Transverse colon (tissue), 4 donors: Measurements from ENCODE around the gene C19orf18. TPM values are rescaled to one million over a fixed set of nuclear protein-coding genes. Genes with fewer than 3 reads are reported as not detected.

ENCODE experiments used
- DNase-seq: peaks from one replicate; pipeline ENCODE4 v3.0.0-alpha.2; 2019
- H3K27ac ChIP-seq, 4 donors: fragments of 200-600 bp; sonication (generic); 2 replicates each; pipeline ENCODE4 v1.5.1; 2016 to 2018; ENCODE audit warnings: inconsistent platforms in 4 of 4
- H3K27me3 ChIP-seq: fragments of 200-600 bp; sonication (generic); 2 replicates; pipeline ENCODE4 v1.5.1; 2017; ENCODE audit warnings: inconsistent platforms
- H3K36me3 ChIP-seq, 4 donors: fragments of 200-600 bp; sonication (generic); 2 replicates each; pipeline ENCODE4 v1.5.1; 2017 to 2019; ENCODE audit warnings: inconsistent platforms in 4 of 4
- H3K4me1 ChIP-seq, 4 donors: fragments of 200-600 bp; sonication (generic); 2 replicates each; pipeline ENCODE4 v1.5.1; 2017 to 2020; ENCODE audit warnings: inconsistent platforms in 4 of 4
- H3K4me3 ChIP-seq, 4 donors: fragments of 200-600 bp; sonication (generic); 1 replicate in 1 of 4; 2 replicates in 3 of 4; pipeline versions ENCODE4 v1.5.1 to v1.6.1; 2017 to 2019; ENCODE audit warnings: inconsistent platforms in 4 of 4
- H3K9me3 ChIP-seq, 2 donors: fragments of 200-600 bp; sonication (generic); 2 replicates each; pipeline ENCODE4 v1.5.1; 2017 to 2019; ENCODE audit warnings: inconsistent platforms in 2 of 2
- CTCF ChIP-seq, 5 experiments: fragments of 200-600 bp in 3 of 5; fragments of 450-650 bp in 2 of 5; sonication (generic) in 3 of 5; IDR thresholded peaks; 1 replicate in 2 of 5; 2 replicates in 3 of 5; pipeline ENCODE4 v1.5.1; 2016 to 2017; ENCODE audit warnings: antibody characterized with exemption in 5 of 5, inconsistent platforms in 3 of 5, mild to moderate bottlenecking in 2 of 5, moderate library complexity in 1 of 5
- EP300 ChIP-seq: sonication (generic); formaldehyde crosslinking; IDR thresholded peaks from one replicate; pipeline ENCODE4 v1.6.1; 2017; ENCODE audit warnings: antibody characterized with exemption, low read depth
- POLR2A ChIP-seq: fragments of 450-650 bp; IDR thresholded peaks from one replicate; pipeline ENCODE4 v1.6.1; 2016; ENCODE audit warnings: antibody characterized with exemption, mild to moderate bottlenecking, moderate library complexity
- POLR2AphosphoS5 ChIP-seq, 3 donors: sonication (generic); formaldehyde crosslinking; IDR thresholded peaks; one replicate each; pipeline ENCODE4 v1.6.1; 2016; ENCODE audit warnings: antibody characterized with exemption in 3 of 3
- WGBS, 2 donors: methylation state at CpG; one replicate each; pipeline ENCODE4 v1.1.5; 2018; ENCODE audit warnings: low coverage in 1 of 2; 5-methylcytosine and 5-hydroxymethylcytosine counted together
- in situ Hi-C, 4 donors: fragments of 200-750 bp; cut with MboI; loops; one replicate each; pipeline versions ENCODE4 v1.15.0 to v1.15.1; 2017; ENCODE audit warnings: low sequenced_read_pairs in 3 of 4, low pct_ligation_motif_present in 1 of 4, low pct_unique_long_range_greater_than_20kb in 1 of 4
- intact Hi-C: fragments of 100-400 bp; cut with DNase I; formaldehyde crosslinking; loops from one replicate; pipeline ENCODE4 v1.15.1; 2023; ENCODE audit warnings: low total_unique reads
- total RNA-seq, 4 donors: library from RNA; depleted of rRNA; stranded (reverse); fragments of >200 nt; gene quantifications; one replicate each; pipeline ENCODE4 v1.1.0, GENCODE V29; 2016

Gene C19orf18
- total RNA-seq: not detected

- intact Hi-C loops (no loop called here), in situ Hi-C loops (no loop called here)
- H3K4me1 ChIP-seq: no peaks in the 10 kb centered on the region
- no peaks in the 10 kb centered on the region for H3K27me3 ChIP-seq
- peaks cover 0 to 26% (median 11%) of the 10 kb centered on the region in 4 donors for H3K36me3 ChIP-seq
- peaks cover 85 to 93% of the 10 kb centered on the region in 2 donors for H3K9me3 ChIP-seq
- no peak for DNase-seq
- 80 to 100% methylated on average over 4 of the region's 4 CpGs for WGBS, 2 donors
- no peak within 1 kb of the TSS for H3K27ac ChIP-seq
- TF ChIP-seq POLR2A (no peak), POLR2AphosphoS5 (IDR thresholded peaks at IDR 0.05) (no peak), CTCF (IDR thresholded peaks at IDR 0.05) (no peak), EP300 (no peak)
- H3K4me3 ChIP-seq: no peak within 1 kb of the TSS
Measured at GRCh38 chr19:57974434-57974833, at the start of gene C19orf18. Gene C19orf18, minus strand, starts transcription at chr19:57974534. Its CDS starts 102 bp downstream, at chr19:57974432.

GRCh38 chr19:58022283-58022660, 47.9 kb upstream of the C19orf18 start:
- intact Hi-C loops: no loop called here
- H3K27me3 ChIP-seq: no peaks in the 10 kb centered on the region
- no peaks in the 10 kb centered on the region for H3K9me3 ChIP-seq
- H3K4me3 ChIP-seq: no peak overlapping the region
- no peaks in the 10 kb centered on the region for H3K4me1 ChIP-seq
- in situ Hi-C loops: loop anchor here in 1 of 4 donors (10.0 kb wide), 1 partner anchor 133 kb away; the partner anchor contains the start of gene ZNF329
- no peaks in the 10 kb centered on the region for H3K36me3 ChIP-seq
- H3K27ac ChIP-seq: no peak overlapping the region
- TF ChIP-seq POLR2A: no peak
- TF ChIP-seq CTCF (IDR thresholded peaks at IDR 0.05): no peak
- TF ChIP-seq EP300: no peak
- no peak for TF ChIP-seq POLR2AphosphoS5 (IDR thresholded peaks at IDR 0.05)
- 64 to 94% methylated on average over 3 to 4 of the region's 4 CpGs for WGBS, 2 donors
- no peak for DNase-seq

GRCh38 chr19:58021541-58022282, 47.4 kb upstream of the C19orf18 start:
- Histone ChIP-seq H3K4me1 (no peaks in the 10 kb centered on the region), H3K36me3 (no peaks in the 10 kb centered on the region), H3K9me3 (no peaks in the 10 kb centered on the region), H3K27ac (no peak overlapping the region), H3K4me3 (no peak overlapping the region), H3K27me3 (no peaks in the 10 kb centered on the region)
- TF ChIP-seq EP300: no peak
- peak; percentile 50 to 64 (median 54) for TF ChIP-seq CTCF (IDR thresholded peaks at IDR 0.05)
- WGBS, 2 donors: 51 to 67% methylated on average over 18 to 30 of the region's 30 CpGs
- intact Hi-C loops: loop anchor here (2.0 kb wide), 1 partner anchor 133 kb away; no protein-coding TSS in a partner anchor
- in situ Hi-C loops: loop anchor here in 1 of 4 donors (10.0 kb wide), 1 partner anchor 133 kb away; the partner anchor contains the start of gene ZNF329
- peak; percentile 27 for DNase-seq

GRCh38 chr19:58020129-58020528, 45.8 kb upstream of the C19orf18 start:
- Histone ChIP-seq H3K9me3 (no peaks in the 10 kb centered on the region), H3K36me3 (no peaks in the 10 kb centered on the region), H3K4me1 (no peaks in the 10 kb centered on the region), H3K27ac (no peak overlapping the region), H3K27me3 (no peaks in the 10 kb centered on the region), H3K4me3 (no peak overlapping the region)
- in situ Hi-C loops: loop anchor here in 1 of 4 donors (10.0 kb wide), 1 partner anchor 135 kb away; the partner anchor contains the start of gene ZNF329
- intact Hi-C loops: loop anchor here (2.0 kb wide), 1 partner anchor 135 kb away; no protein-coding TSS in a partner anchor
- no peak for DNase-seq
- WGBS, 2 donors: 70% methylated on average over 4 of the region's 7 CpGs; no CpG with 5 or more reads in 1 of the 2 donors
- TF ChIP-seq POLR2AphosphoS5 (IDR thresholded peaks at IDR 0.05): no peak
- TF ChIP-seq POLR2A: no peak
- no peak for TF ChIP-seq CTCF (IDR thresholded peaks at IDR 0.05)
- TF ChIP-seq EP300: no peak
